Neural progenitor cell (in vitro differentiated cells): ENCODE data around the gene SCFD2. TPM values are rescaled to one million over a fixed set of nuclear protein-coding genes. Genes with fewer than 3 reads are reported as not detected.
A peak's percentile ranks its signal among the peaks of the same experiment; 100 is the strongest.

Source experiments
- DNase-seq: peaks from one replicate; pipeline ENCODE4 v3.0.0-alpha.2; 2016; ENCODE audit warnings: low spot score
- H2AFZ ChIP-seq: fragments of 200-600 bp; sonication (generic); replicated peaks from 2 replicates; pipeline ENCODE4 v1.6.1; 2016; ENCODE audit warnings: antibody characterized with exemption
- H3F3A ChIP-seq: fragments of 200-600 bp; sonication (generic); 2 replicates; pipeline ENCODE4 v1.6.1; 2016; ENCODE audit warnings: antibody characterized with exemption, low read depth
- H3K27ac ChIP-seq: fragments of 200-600 bp; sonication (generic); 2 replicates; pipeline ENCODE4 v1.5.1; 2016; ENCODE audit warnings: mild to moderate bottlenecking
- H3K27me3 ChIP-seq: fragments of 200-600 bp; sonication (generic); 2 replicates; pipeline ENCODE4 v1.6.1; 2016; ENCODE audit warnings: mild to moderate bottlenecking, moderate library complexity
- H3K36me3 ChIP-seq: fragments of 200-600 bp; sonication (generic); 2 replicates; pipeline ENCODE4 v1.5.1; 2016
- H3K4me1 ChIP-seq: fragments of 200-600 bp; sonication (generic); 2 replicates; pipeline ENCODE4 v1.6.1; 2016; ENCODE audit warnings: mixed run types
- H3K4me2 ChIP-seq: fragments of 200-600 bp; sonication (generic); 2 replicates; pipeline ENCODE4 v1.6.1; 2016
- H3K4me3 ChIP-seq: fragments of 200-600 bp; sonication (generic); 2 replicates; pipeline ENCODE4 v1.5.1; 2016
- H3K79me2 ChIP-seq: fragments of 200-600 bp; sonication (generic); 2 replicates; pipeline ENCODE4 v1.6.1; 2016; ENCODE audit warnings: low read depth
- H3K9ac ChIP-seq: fragments of 200-600 bp; sonication (generic); 2 replicates; pipeline ENCODE4 v1.6.1; 2016
- H3K9me3 ChIP-seq: fragments of 200-600 bp; sonication (generic); 2 replicates; pipeline ENCODE4 v1.5.1; 2016; ENCODE audit warnings: low read depth
- H4K20me1 ChIP-seq: fragments of 200-600 bp; sonication (generic); 2 replicates; pipeline ENCODE4 v1.6.1; 2016; ENCODE audit warnings: low read depth
- H3K27ac Mint-ChIP-seq: 3 replicates; pipeline ENCODE4 v1.8.0; 2021; ENCODE audit warnings: mixed read lengths
- H3K27me3 Mint-ChIP-seq: 2 replicates; pipeline ENCODE4 v1.8.0; 2022; ENCODE audit warnings: low read depth, mild to moderate bottlenecking, inconsistent platforms, moderate library complexity, mixed read lengths; ENCODE audit not compliant: insufficient read depth
- H3K36me3 Mint-ChIP-seq: 3 replicates; pipeline ENCODE4 v1.8.0; 2021; ENCODE audit warnings: mixed read lengths
- H3K4me1 Mint-ChIP-seq: 3 replicates; pipeline ENCODE4 v1.8.0; 2021; ENCODE audit warnings: mixed read lengths
- H3K4me3 Mint-ChIP-seq: 3 replicates; pipeline ENCODE4 v1.8.0; 2021; ENCODE audit warnings: mild to moderate bottlenecking, moderate library complexity, mixed read lengths
- H3K9me3 Mint-ChIP-seq: 3 replicates; pipeline ENCODE4 v1.8.0; 2020; ENCODE audit warnings: mixed read lengths
- EZH2 ChIP-seq: fragments of 200-600 bp; sonication (generic); IDR thresholded peaks from 2 replicates; pipeline ENCODE4 v1.6.1; 2017; ENCODE audit warnings: antibody characterized with exemption, mild to moderate bottlenecking, moderate library complexity
- EZH2phosphoT487 ChIP-seq: fragments of 200-600 bp; sonication (generic); IDR thresholded peaks from 2 replicates; pipeline ENCODE4 v1.6.1; 2017; ENCODE audit warnings: antibody characterized with exemption
- total RNA-seq: library from RNA; depleted of rRNA; stranded (reverse); fragments of >200 nt; gene quantifications from 2 replicates; pipeline ENCODE4 v1.2.3, GENCODE V29; 2015; ENCODE audit warnings: low replicate concordance
- TF ChIP-seq, protein P1 (sequence below): fragments of 200-600 bp; sonication (generic); IDR thresholded peaks from 2 replicates; pipeline ENCODE4 v1.5.1; 2017; ENCODE audit warnings: antibody characterized with exemption, mild to moderate bottlenecking

Gene SCFD2
- total RNA-seq, 1 donor from 2014 or later = 4.8 TPM

GRCh38 chr4:52926196-52926974, 439.5 kb downstream of the SCFD2 start:
- Histone ChIP-seq H3K4me3 (no peak overlapping the region), H3K9ac (no peak overlapping the region), H4K20me1 (no peaks in the 10 kb centered on the region), H3K4me2 (peak overlapping the region; percentile 61), H3K27me3 (peaks cover 15% of the 10 kb centered on the region), H3K9me3 (peaks cover 4% of the 10 kb centered on the region), H3K4me1 (peaks cover 25% of the 10 kb centered on the region), H3K27ac (no peak overlapping the region), H3F3A (peaks cover 26% of the 10 kb centered on the region), H3K79me2 (no peaks in the 10 kb centered on the region), H3K36me3 (no peaks in the 10 kb centered on the region), H2AFZ (no peak overlapping the region)
- Mint-ChIP-seq H3K27me3 (peaks cover 2% of the 10 kb centered on the region), H3K9me3 (peaks cover 7% of the 10 kb centered on the region), H3K36me3 (no peaks in the 10 kb centered on the region), H3K4me1 (peaks cover 58% of the 10 kb centered on the region), H3K4me3 (peak overlapping the region; percentile 36), H3K27ac (peak overlapping the region; percentile 97)
- DNase-seq = peak; percentile 55
- TF ChIP-seq, protein P1, sequence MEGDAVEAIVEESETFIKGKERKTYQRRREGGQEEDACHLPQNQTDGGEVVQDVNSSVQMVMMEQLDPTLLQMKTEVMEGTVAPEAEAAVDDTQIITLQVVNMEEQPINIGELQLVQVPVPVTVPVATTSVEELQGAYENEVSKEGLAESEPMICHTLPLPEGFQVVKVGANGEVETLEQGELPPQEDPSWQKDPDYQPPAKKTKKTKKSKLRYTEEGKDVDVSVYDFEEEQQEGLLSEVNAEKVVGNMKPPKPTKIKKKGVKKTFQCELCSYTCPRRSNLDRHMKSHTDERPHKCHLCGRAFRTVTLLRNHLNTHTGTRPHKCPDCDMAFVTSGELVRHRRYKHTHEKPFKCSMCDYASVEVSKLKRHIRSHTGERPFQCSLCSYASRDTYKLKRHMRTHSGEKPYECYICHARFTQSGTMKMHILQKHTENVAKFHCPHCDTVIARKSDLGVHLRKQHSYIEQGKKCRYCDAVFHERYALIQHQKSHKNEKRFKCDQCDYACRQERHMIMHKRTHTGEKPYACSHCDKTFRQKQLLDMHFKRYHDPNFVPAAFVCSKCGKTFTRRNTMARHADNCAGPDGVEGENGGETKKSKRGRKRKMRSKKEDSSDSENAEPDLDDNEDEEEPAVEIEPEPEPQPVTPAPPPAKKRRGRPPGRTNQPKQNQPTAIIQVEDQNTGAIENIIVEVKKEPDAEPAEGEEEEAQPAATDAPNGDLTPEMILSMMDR = no peak
- TF ChIP-seq EZH2phosphoT487 (no peak), EZH2 (no peak)

- Histone ChIP-seq H3K27me3 (peaks cover 15% of the 10 kb centered on the region), H3K4me3 (no peak overlapping the region), H3K4me1 (peaks cover 25% of the 10 kb centered on the region), H4K20me1 (no peaks in the 10 kb centered on the region), H3K36me3 (no peaks in the 10 kb centered on the region), H3K9ac (no peak overlapping the region), H3F3A (peaks cover 26% of the 10 kb centered on the region), H2AFZ (no peak overlapping the region), H3K27ac (no peak overlapping the region), H3K9me3 (peaks cover 4% of the 10 kb centered on the region), H3K4me2 (peak overlapping the region; percentile 61), H3K79me2 (no peaks in the 10 kb centered on the region)
- peaks cover 7% of the 10 kb centered on the region for H3K9me3 Mint-ChIP-seq
- H3K27ac Mint-ChIP-seq = peak overlapping the region; percentile 97
- TF ChIP-seq EZH2phosphoT487 = peak; percentile 91
- TF ChIP-seq EZH2 = no peak
- H3K4me3 Mint-ChIP-seq = peak overlapping the region; percentile 36
- peak; percentile 37 for DNase-seq
- peaks cover 2% of the 10 kb centered on the region for H3K27me3 Mint-ChIP-seq
- peaks cover 55% of the 10 kb centered on the region for H3K4me1 Mint-ChIP-seq
- H3K36me3 Mint-ChIP-seq = no peaks in the 10 kb centered on the region
Observed at GRCh38 chr4:52925531-52925968, 440.3 kb downstream of the SCFD2 start.

GRCh38 chr4:52919461-52919860, 446.4 kb downstream of the SCFD2 start:
- Mint-ChIP-seq H3K4me3 (no peak overlapping the region), H3K27ac (no peak overlapping the region), H3K9me3 (no peaks in the 10 kb centered on the region), H3K36me3 (no peaks in the 10 kb centered on the region), H3K27me3 (peaks cover 3% of the 10 kb centered on the region), H3K4me1 (peaks cover 27% of the 10 kb centered on the region)
- Histone ChIP-seq H2AFZ (no peak overlapping the region), H3K4me2 (no peak overlapping the region), H3K27ac (no peak overlapping the region), H3K27me3 (peaks cover 11% of the 10 kb centered on the region), H3K4me1 (peaks cover 5% of the 10 kb centered on the region), H3K79me2 (no peaks in the 10 kb centered on the region), H4K20me1 (no peaks in the 10 kb centered on the region), H3K36me3 (no peaks in the 10 kb centered on the region), H3F3A (no peaks in the 10 kb centered on the region), H3K9ac (no peak overlapping the region), H3K9me3 (no peaks in the 10 kb centered on the region), H3K4me3 (no peak overlapping the region)
- DNase-seq = no peak
- TF ChIP-seq EZH2phosphoT487 (no peak), EZH2 (no peak)
- TF ChIP-seq, protein P1 = no peak

GRCh38 chr4:52917817-52918216, 448.0 kb downstream of the SCFD2 start:
- DNase-seq = no peak
- Histone ChIP-seq H3F3A (no peaks in the 10 kb centered on the region), H3K36me3 (no peaks in the 10 kb centered on the region), H3K27ac (no peak overlapping the region), H3K9ac (no peak overlapping the region), H3K4me3 (no peak overlapping the region), H3K4me2 (no peak overlapping the region), H3K9me3 (no peaks in the 10 kb centered on the region), H2AFZ (no peak overlapping the region), H3K27me3 (no peaks in the 10 kb centered on the region), H3K4me1 (peaks cover 5% of the 10 kb centered on the region), H4K20me1 (no peaks in the 10 kb centered on the region), H3K79me2 (no peaks in the 10 kb centered on the region)
- no peak for TF ChIP-seq EZH2phosphoT487
- no peak for TF ChIP-seq EZH2
- TF ChIP-seq, protein P1 = no peak
- no peak overlapping the region for H3K4me3 Mint-ChIP-seq
- peaks cover 3% of the 10 kb centered on the region for H3K27me3 Mint-ChIP-seq
- H3K9me3 Mint-ChIP-seq = no peaks in the 10 kb centered on the region
- H3K4me1 Mint-ChIP-seq = peaks cover 31% of the 10 kb centered on the region
- no peaks in the 10 kb centered on the region for H3K36me3 Mint-ChIP-seq
- no peak overlapping the region for H3K27ac Mint-ChIP-seq
